Measurements from ENCODE around the gene ELOVL7.
"Not testable (repeated sequence)": the region's sequence is repeated elsewhere in the genome, so short reads cannot be mapped to it uniquely, and the experiment has no call there.

The ELOVL7 gene

GRCh38 chr5:60843936-60844905 is at the start of gene ELOVL7:
Gene ELOVL7 (minus strand): TSS chr5:60844269. CDS start chr5:60787397, 56,872 bp downstream.
- peak; percentile 76 for DNase-seq

- DNase-seq: no peak
These were observed 49.5 kb upstream of the ELOVL7 start for GRCh38 chr5:60893521-60893920.

GRCh38 chr5:60891667-60892066 is 47.6 kb upstream of the ELOVL7 start:
- DNase-seq: no peak

- DNase-seq: no peak
These were observed 44.4 kb upstream of the ELOVL7 start for GRCh38 chr5:60888359-60889061.

GRCh38 chr5:60887746-60888145 is 43.7 kb upstream of the ELOVL7 start:
- DNase-seq: no peak

GRCh38 chr5:60887096-60887495 is 43.0 kb upstream of the ELOVL7 start:
- no peak for DNase-seq

GRCh38 chr5:60886158-60886557 is 42.1 kb upstream of the ELOVL7 start:
- no peak for DNase-seq

- peak; percentile 6 for DNase-seq
These were observed 39.2 kb upstream of the ELOVL7 start for GRCh38 chr5:60883229-60883628.

- DNase-seq: no peak
These were observed 28.8 kb upstream of the ELOVL7 start for GRCh38 chr5:60872892-60873291.

- no peak for DNase-seq
These were observed 26.8 kb upstream of the ELOVL7 start for GRCh38 chr5:60870857-60871256.

GRCh38 chr5:60860572-60860971 is 16.5 kb upstream of the ELOVL7 start:
- DNase-seq: not testable (repeated sequence)

- DNase-seq: no peak
These were observed 12.0 kb upstream of the ELOVL7 start for GRCh38 chr5:60856066-60856465.

GRCh38 chr5:60852940-60853339 is 8.9 kb upstream of the ELOVL7 start:
- DNase-seq: peak; percentile 78

- no peak for DNase-seq
These were observed 8.2 kb upstream of the ELOVL7 start for GRCh38 chr5:60852317-60852716.

GRCh38 chr5:60851626-60852025 is 7.6 kb upstream of the ELOVL7 start:
- peak; percentile 13 for DNase-seq

GRCh38 chr5:60846298-60846697 is 2.2 kb upstream of the ELOVL7 start:
- DNase-seq: no peak

- no peak for DNase-seq
These were observed 608 bp downstream of the ELOVL7 start for GRCh38 chr5:60843386-60843935.

GRCh38 chr5:60842871-60843385 is 1.1 kb downstream of the ELOVL7 start:
- no peak for DNase-seq

- no peak for DNase-seq
These were observed 2.7 kb downstream of the ELOVL7 start for GRCh38 chr5:60841361-60841760.

- DNase-seq: peak; percentile 25
These were observed 7.9 kb downstream of the ELOVL7 start for GRCh38 chr5:60836131-60836530.

GRCh38 chr5:60835554-60835953 is 8.5 kb downstream of the ELOVL7 start:
- peak; percentile 16 for DNase-seq

GRCh38 chr5:60833520-60833919 is 10.5 kb downstream of the ELOVL7 start:
- DNase-seq: no peak

GRCh38 chr5:60830581-60831127 is 13.4 kb downstream of the ELOVL7 start:
- no peak for DNase-seq
